HG02973 (cell line): ENCODE data around the gene CFAP90.

Source experiments
- ATAC-seq: cut with Tn5 transposase; IDR thresholded peaks from one replicate; pipeline ENCODE4 v1.9.1; 2021; ENCODE audit warnings: moderate library complexity; ENCODE audit not compliant: unreplicated experiment

The CFAP90 gene

DNA sequence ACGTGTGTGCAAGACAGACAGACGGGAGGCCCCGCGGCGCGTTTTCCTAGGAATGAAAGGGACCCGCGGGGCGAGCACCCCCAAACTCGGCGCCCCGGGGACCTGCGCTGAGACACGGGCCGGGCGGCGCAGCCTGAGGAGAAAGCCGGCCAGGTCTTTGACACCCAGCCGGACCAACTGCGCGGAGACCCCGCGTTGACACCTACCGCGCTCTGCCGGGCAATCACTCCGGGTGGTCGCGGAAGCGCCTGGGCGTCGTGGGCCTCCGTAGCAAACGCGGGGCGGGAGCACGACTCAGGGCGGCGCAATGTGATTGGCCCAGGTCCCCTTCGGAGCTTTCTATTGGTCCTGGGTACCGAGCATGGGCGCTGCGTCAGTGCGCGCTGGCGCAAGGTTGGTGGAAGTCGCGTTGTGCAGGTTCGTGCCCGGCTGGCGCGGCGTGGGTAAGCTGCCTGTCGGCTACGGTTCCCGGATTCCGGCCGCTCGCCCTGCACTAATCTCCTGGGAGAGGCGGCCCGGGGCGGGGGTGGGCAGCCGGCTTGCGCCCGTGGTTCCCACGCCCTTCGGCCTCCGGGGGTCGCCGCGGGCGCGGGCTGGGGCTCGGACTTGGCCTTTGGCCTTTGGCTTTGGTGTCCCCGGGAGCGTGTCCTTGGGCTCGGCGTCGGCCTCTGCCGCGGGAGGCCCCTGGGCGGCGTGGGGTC lies 18.0 kb upstream of the CFAP90 start, which contains the start of the genes FASTKD3 and MTRR:
TSS of gene FASTKD3 (minus strand) at position 259 of the 701 bp plus-strand sequence. CDS start 948 bp downstream, outside the sequence.
TSS of gene MTRR (plus strand) at position 376 of the 701 bp plus-strand sequence. CDS start 1,647 bp downstream, outside the sequence.
- ATAC-seq = peak; percentile 96

GRCh38 chr5:7868427-7868772 lies 17.5 kb upstream of the CFAP90 start:
- ATAC-seq = no peak

DNA sequence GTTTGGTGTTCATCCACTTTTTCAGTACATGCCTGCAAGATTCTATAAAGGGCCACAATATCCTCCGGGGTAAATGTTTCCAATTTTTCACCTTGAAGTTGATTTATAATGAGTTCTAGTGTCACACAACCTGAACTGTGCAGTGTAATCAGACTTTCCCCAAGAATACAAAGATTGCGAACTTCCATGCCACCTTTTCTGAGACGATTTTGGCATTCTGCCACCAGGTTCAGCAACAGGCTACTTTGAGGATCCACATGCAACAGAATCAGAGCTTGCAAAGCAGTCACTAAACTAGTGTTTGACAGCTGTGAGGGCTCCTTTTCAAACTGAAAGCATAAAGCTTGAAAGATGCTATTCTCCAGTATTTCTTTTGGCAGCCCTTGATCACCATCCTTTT lies 16.3 kb upstream of the CFAP90 start:
- no peak for ATAC-seq

DNA sequence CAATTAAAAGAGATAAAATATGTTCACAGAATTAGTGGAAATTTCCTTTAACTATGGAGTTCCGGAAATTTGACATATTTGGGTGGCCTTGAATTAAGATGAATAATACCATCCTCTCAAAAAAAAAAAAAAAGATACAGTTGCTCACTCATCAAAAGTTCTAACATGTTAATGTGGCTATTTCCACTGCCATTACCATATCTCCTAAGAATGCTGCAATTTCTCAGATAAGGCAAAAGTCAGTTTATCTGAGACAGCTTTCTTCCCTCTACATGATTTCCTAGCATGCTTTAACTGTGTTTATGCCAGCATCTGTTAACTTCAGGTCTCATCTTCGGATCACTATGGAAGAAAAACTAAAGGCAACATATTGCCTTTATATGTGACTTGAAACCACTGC lies 15.3 kb upstream of the CFAP90 start:
- no peak for ATAC-seq

DNA sequence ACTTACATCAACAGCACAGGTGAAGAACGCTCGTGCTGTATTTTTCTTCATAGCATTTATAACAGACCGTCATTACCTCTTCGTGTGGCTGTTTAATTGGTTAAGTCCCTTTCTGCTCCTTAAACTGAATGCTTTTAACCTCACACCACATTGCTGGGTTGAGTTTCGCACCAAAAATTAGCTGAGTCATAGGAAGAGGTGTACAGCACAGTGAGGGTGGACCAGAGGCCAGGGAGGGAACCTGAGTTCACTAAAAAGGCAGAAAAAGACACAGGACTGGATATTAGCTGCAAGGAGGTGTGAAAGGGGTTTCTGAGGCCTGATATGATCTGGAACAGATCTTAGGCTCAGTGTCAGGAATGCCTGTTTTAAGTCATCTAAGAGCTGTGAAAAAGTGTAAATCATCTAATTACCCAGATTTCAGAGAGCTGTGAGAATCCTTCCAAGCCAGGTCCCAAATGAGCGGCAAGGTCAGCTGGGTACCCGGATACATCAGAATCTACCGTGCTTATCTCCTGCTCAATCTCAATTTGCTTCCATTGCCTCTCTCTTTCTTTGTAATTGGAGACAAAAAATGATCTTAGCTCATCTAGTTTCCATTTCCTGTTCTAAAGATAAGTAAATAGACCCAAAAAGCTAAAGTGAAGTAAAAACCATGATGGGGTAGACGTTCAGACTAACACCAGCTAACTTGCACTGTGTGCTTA lies 7.1 kb upstream of the CFAP90 start:
- no peak for ATAC-seq

- no peak for ATAC-seq
These were observed 6.4 kb upstream of the CFAP90 start for GRCh38 chr5:7857361-7857760.

- ATAC-seq = no peak
These were observed 5.9 kb upstream of the CFAP90 start for GRCh38 chr5:7856855-7857254.

GRCh38 chr5:7855611-7856010 lies 4.7 kb upstream of the CFAP90 start:
- no peak for ATAC-seq

- no peak for ATAC-seq
These were observed 2.1 kb upstream of the CFAP90 start for GRCh38 chr5:7852988-7853387.

GRCh38 chr5:7852542-7852941 lies 1.6 kb upstream of the CFAP90 start:
- ATAC-seq = no peak

DNA sequence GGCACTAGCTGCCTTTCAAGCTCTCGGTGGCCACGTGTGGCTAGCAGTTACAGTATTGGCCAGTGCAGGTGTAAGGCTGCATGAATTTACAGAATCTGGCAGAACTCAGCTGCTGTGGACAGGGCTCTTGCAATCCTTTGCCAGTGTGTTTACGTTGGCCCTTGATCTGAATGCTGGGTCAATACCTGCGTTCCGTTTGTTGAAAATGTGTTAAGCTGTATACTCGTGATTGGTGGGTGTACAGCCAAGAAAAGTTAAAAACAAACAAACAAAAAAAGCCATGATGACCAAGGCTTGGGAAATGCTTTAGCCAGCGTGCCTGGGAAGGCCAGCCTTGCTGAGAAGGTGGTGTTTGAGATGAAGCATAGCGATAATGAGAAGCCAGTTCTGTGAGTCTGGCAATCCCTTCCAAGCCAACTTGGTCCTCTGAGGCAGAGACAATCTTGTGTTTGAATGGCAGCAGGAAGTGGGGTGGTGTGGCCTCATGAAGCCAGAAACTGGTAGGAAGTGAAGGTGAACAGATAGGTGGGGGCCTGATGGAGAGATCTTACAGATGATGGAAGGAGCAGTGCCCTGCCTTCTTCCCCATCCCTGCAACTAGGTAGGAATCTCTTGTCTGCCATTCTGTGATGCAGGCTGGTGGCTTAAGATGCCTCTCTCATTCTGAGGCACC lies 820 bp upstream of the CFAP90 start:
- ATAC-seq = no peak

DNA sequence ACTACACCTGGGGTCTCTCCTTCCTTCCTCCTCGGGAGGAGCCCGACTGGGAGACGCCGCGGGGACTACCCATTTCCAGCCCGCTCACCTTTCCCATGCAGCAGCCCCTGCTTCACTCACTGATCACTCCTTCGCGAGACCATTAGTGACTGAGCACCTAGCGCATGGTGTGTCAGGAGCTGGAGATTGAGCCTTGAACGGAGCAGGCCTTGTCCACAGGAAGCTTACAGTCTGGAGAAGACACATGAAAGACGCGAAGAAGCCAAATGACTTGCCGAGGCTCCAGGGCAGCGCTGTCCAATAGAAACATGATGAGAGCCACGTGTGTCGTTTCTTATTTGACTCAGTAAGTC lies 283 bp upstream of the CFAP90 start:
- no peak for ATAC-seq

GRCh38 chr5:7849681-7850394 lies 1.1 kb downstream of the CFAP90 start:
- no peak for ATAC-seq

- no peak for ATAC-seq
These were observed 2.6 kb downstream of the CFAP90 start for GRCh38 chr5:7848296-7848695.

- ATAC-seq = no peak
These were observed 4.6 kb downstream of the CFAP90 start for GRCh38 chr5:7846327-7846726.

- no peak for ATAC-seq
These were observed 5.4 kb downstream of the CFAP90 start for GRCh38 chr5:7845557-7845956.

- ATAC-seq = no peak
These were observed 6.0 kb downstream of the CFAP90 start for GRCh38 chr5:7844901-7845300.

GRCh38 chr5:7842531-7842930 lies 8.4 kb downstream of the CFAP90 start:
- no peak for ATAC-seq

- no peak for ATAC-seq
These were observed 13.5 kb downstream of the CFAP90 start for GRCh38 chr5:7837403-7837802.

GRCh38 chr5:7834982-7835381 lies 16.0 kb downstream of the CFAP90 start:
- ATAC-seq = no peak

- ATAC-seq = no peak
These were observed 22.7 kb downstream of the CFAP90 start for GRCh38 chr5:7828269-7828668.
